ENCODE results near the gene NTRK2. TPM values are rescaled to one million over a fixed set of nuclear protein-coding genes. Genes with fewer than 3 reads are reported as not detected.

The NTRK2 gene
- total and polyA plus RNA-seq, 10 of the 15 experiments (the other 5 are each of a cell fraction or from before 2014, with no cell fraction given), result 0.42 to 4.6 (median 0.65) TPM

GRCh38 chr9:84688956-84689355, 19.4 kb downstream of the NTRK2 start (continued):
- no peak for TF ChIP-seq TCF3 (IDR thresholded peaks at IDR 0.05; ENCODE audit: borderline replicate concordance, insufficient read depth, low read depth, low read length)
- TF ChIP-seq SIX5 (IDR thresholded peaks at IDR 0.05; ENCODE audit: low read depth, low read length, severe bottlenecking), result no peak
- TF ChIP-seq E4F1 (IDR thresholded peaks at IDR 0.05; ENCODE audit: borderline replicate concordance, partially characterized antibody), result no peak
- TF ChIP-seq TARDBP (IDR thresholded peaks at IDR 0.05; ENCODE audit: borderline replicate concordance), result no peak
- TF ChIP-seq CEBPB (IDR thresholded peaks at IDR 0.05; ENCODE audit: borderline replicate concordance in 1 of 2, low read depth in 2 of 2, low read length in 2 of 2), result no peak
- TF ChIP-seq ZNF207 (IDR thresholded peaks at IDR 0.05; ENCODE audit: borderline replicate concordance), result no peak
- TF ChIP-seq, protein P1, sequence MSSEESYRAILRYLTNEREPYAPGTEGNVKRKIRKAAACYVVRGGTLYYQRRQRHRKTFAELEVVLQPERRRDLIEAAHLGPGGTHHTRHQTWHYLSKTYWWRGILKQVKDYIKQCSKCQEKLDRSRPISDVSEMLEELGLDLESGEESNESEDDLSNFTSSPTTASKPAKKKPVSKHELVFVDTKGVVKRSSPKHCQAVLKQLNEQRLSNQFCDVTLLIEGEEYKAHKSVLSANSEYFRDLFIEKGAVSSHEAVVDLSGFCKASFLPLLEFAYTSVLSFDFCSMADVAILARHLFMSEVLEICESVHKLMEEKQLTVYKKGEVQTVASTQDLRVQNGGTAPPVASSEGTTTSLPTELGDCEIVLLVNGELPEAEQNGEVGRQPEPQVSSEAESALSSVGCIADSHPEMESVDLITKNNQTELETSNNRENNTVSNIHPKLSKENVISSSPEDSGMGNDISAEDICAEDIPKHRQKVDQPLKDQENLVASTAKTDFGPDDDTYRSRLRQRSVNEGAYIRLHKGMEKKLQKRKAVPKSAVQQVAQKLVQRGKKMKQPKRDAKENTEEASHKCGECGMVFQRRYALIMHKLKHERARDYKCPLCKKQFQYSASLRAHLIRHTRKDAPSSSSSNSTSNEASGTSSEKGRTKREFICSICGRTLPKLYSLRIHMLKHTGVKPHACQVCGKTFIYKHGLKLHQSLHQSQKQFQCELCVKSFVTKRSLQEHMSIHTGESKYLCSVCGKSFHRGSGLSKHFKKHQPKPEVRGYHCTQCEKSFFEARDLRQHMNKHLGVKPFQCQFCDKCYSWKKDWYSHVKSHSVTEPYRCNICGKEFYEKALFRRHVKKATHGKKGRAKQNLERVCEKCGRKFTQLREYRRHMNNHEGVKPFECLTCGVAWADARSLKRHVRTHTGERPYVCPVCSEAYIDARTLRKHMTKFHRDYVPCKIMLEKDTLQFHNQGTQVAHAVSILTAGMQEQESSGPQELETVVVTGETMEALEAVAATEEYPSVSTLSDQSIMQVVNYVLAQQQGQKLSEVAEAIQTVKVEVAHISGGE (CRISPR knock-in tag; IDR thresholded peaks at IDR 0.05), result no peak
